HG02759 (cell line): ENCODE data around the gene CENPQ.

Source experiments
- ATAC-seq: cut with Tn5 transposase; IDR thresholded peaks from one replicate; pipeline ENCODE4 v1.9.1; 2021; ENCODE audit warnings: mild to moderate bottlenecking, moderate library complexity; ENCODE audit not compliant: unreplicated experiment

CENPQ gene

GRCh38 chr6:49504666-49505065, 41.5 kb downstream of the CENPQ start:
- ATAC-seq, result no peak

GRCh38 chr6:49506569-49507111, 43.5 kb downstream of the CENPQ start:
- no peak for ATAC-seq

GRCh38 chr6:49509342-49509741, 46.2 kb downstream of the CENPQ start:
- ATAC-seq, result no peak

- ATAC-seq, result no peak
Observed at GRCh38 chr6:49513153-49513989, 50.2 kb downstream of the CENPQ start.

- ATAC-seq, result no peak
Observed at GRCh38 chr6:49514571-49515484, 51.7 kb downstream of the CENPQ start.

- ATAC-seq, result no peak
Observed at GRCh38 chr6:49515485-49516146, 52.4 kb downstream of the CENPQ start.

GRCh38 chr6:49516147-49516505, 53.0 kb downstream of the CENPQ start:
- ATAC-seq, result no peak

GRCh38 chr6:49517919-49518318, 54.7 kb downstream of the CENPQ start:
- ATAC-seq, result no peak

GRCh38 chr6:49519660-49520059, 56.5 kb downstream of the CENPQ start:
- peak; percentile 78 for ATAC-seq

- ATAC-seq, result no peak
Observed at GRCh38 chr6:49522710-49523593, 59.8 kb downstream of the CENPQ start.

GRCh38 chr6:49523901-49524300, 60.7 kb downstream of the CENPQ start:
- ATAC-seq, result no peak

- ATAC-seq, result no peak
Observed at GRCh38 chr6:49524541-49524940, 61.4 kb downstream of the CENPQ start.

GRCh38 chr6:49526598-49526997, 63.4 kb downstream of the CENPQ start:
- no peak for ATAC-seq

GRCh38 chr6:49527320-49527719, 64.2 kb downstream of the CENPQ start:
- ATAC-seq, result no peak

- no peak for ATAC-seq
Observed at GRCh38 chr6:49528571-49528970, 65.4 kb downstream of the CENPQ start.

GRCh38 chr6:49530141-49530776, 67.1 kb downstream of the CENPQ start:
- no peak for ATAC-seq

GRCh38 chr6:49531774-49532569, 68.8 kb downstream of the CENPQ start:
- ATAC-seq, result peak; percentile 90

- ATAC-seq, result no peak
Observed at GRCh38 chr6:49535795-49536194, 72.6 kb downstream of the CENPQ start.

GRCh38 chr6:49539102-49539501, 75.9 kb downstream of the CENPQ start:
- no peak for ATAC-seq
